ENCODE measurements around the gene CCL25.

DNA sequence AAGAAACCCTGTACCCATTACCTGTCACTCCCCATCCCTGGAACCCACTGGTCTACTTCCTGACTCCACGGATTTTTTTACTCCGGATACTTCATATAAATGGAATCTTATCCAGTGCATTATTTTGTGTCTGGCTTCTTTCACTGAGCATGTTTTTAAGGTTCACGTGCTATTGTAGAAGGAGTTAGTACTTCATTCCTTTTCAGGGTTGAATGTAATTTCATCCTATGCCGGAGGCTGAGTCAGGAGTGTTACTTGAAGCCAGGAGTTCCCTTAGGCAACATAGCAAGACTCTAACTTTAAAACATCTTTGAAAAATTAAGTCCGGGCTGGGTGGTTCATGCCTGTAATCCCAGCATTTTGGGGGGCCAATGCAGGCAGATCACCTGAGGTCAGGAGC lies 29.2 kb upstream of the CCL25 start:
- TF ChIP-seq EZH2 (IDR thresholded peaks at IDR 0.05; ENCODE audit: low read length, unreplicated experiment) = no peak
- TF ChIP-seq, protein P1, sequence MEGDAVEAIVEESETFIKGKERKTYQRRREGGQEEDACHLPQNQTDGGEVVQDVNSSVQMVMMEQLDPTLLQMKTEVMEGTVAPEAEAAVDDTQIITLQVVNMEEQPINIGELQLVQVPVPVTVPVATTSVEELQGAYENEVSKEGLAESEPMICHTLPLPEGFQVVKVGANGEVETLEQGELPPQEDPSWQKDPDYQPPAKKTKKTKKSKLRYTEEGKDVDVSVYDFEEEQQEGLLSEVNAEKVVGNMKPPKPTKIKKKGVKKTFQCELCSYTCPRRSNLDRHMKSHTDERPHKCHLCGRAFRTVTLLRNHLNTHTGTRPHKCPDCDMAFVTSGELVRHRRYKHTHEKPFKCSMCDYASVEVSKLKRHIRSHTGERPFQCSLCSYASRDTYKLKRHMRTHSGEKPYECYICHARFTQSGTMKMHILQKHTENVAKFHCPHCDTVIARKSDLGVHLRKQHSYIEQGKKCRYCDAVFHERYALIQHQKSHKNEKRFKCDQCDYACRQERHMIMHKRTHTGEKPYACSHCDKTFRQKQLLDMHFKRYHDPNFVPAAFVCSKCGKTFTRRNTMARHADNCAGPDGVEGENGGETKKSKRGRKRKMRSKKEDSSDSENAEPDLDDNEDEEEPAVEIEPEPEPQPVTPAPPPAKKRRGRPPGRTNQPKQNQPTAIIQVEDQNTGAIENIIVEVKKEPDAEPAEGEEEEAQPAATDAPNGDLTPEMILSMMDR (conservative IDR thresholded peaks at IDR 0.05; ENCODE audit: low read depth, low read length) = no peak
- TF ChIP-seq EZH2phosphoT487 (IDR thresholded peaks at IDR 0.05; ENCODE audit: borderline replicate concordance, low read length) = no peak
